A549 (cell line): ENCODE data around the gene EDEM1. TPM values are rescaled to one million over a fixed set of nuclear protein-coding genes. Genes with fewer than 3 reads are reported as not detected.

Experiments used
- ATAC-seq, 2 experiments: fragments of 200-7000 bp in 1 of 2; fragments of >200 bp in 1 of 2; cut with Nextera tagmentation in 1 of 2; cut with Tn5 transposase in 1 of 2; 3 replicates each; pipeline versions ENCODE4 v1.8.0 to v1.9.1; 2018 to 2020; ENCODE audit warnings: mild to moderate bottlenecking in 1 of 2, moderate library complexity in 1 of 2
- CTCF ChIA-PET: fragments of 300-600 bp; sonication (Branson Sonifier 250); formaldehyde crosslinking; extraction: SDS; loops from one replicate; lab custom pipeline; 2021; ENCODE audit warnings: antibody characterized with exemption, inconsistent platforms; lab: Yijun Ruan, JAX
- POLR2A ChIA-PET: fragments of 350-600 bp; formaldehyde crosslinking; extraction: SDS; loops from one replicate; lab custom pipeline; 2021; ENCODE audit warnings: antibody characterized with exemption, inconsistent platforms; lab: Yijun Ruan, JAX
- DNase-seq, 2 experiments: peaks; one replicate each; pipeline versions ENCODE4 v3.0.0 to v3.0.0-alpha.2; 2011 to 2016; ENCODE audit warnings: low read depth in 1 of 2, low spot score in 1 of 2
- FAIRE-seq: peaks from 2 replicates; lab custom pipeline; 2011; peaks lifted over from hg19 to GRCh38; lab: Jason Lieb, UNC
- H3K27ac ChIP-seq, 2 experiments: fragments of >200 bp; sonication (Bioruptor Twin); formaldehyde crosslinking; 3 replicates each; pipeline ENCODE4 v1.5.1; 2016 to 2017
- H3K4me1 ChIP-seq: fragments of >200 bp; sonication (Bioruptor Twin); formaldehyde crosslinking; 3 replicates; pipeline ENCODE4 v1.6.1; 2016
- H3K4me2 ChIP-seq: fragments of >200 bp; sonication (Bioruptor Twin); formaldehyde crosslinking; 3 replicates; pipeline ENCODE4 v1.6.1; 2016
- H3K4me3 ChIP-seq: fragments of >200 bp; sonication (Bioruptor Twin); formaldehyde crosslinking; 3 replicates; pipeline ENCODE4 v1.5.1; 2016
- H3K9me3 ChIP-seq: fragments of >200 bp; sonication (Bioruptor Twin); formaldehyde crosslinking; 3 replicates; pipeline ENCODE4 v1.6.1; 2016
- CBX2 ChIP-seq: fragments of 200-600 bp; sonication (generic); IDR thresholded peaks from 2 replicates; pipeline ENCODE4 v1.6.1; 2016; ENCODE audit warnings: low read depth, mild to moderate bottlenecking, borderline replicate concordance
- CEBPB ChIP-seq, 2 experiments: fragments of >200 bp in 1 of 2; sonication (Bioruptor Twin) in 1 of 2; formaldehyde crosslinking in 1 of 2; IDR thresholded peaks; 2 replicates each; pipeline ENCODE4 v1.6.1; 2012 to 2016
- CHD4 ChIP-seq: fragments of 200-600 bp; sonication (generic); IDR thresholded peaks from 2 replicates; pipeline ENCODE4 v1.6.1; 2016; ENCODE audit warnings: antibody characterized with exemption, mild to moderate bottlenecking, borderline replicate concordance
- EHF ChIP-seq: fragments of 250-450 bp; sonication (Bioruptor Pico); IDR thresholded peaks from 2 replicates; pipeline ENCODE4 v1.5.0; 2020; ENCODE audit warnings: mild to moderate bottlenecking
- EHMT2 ChIP-seq: fragments of 200-600 bp; sonication (generic); IDR thresholded peaks from 2 replicates; pipeline ENCODE4 v1.6.1; 2016; ENCODE audit warnings: antibody characterized with exemption, low read depth, mild to moderate bottlenecking, moderate library complexity
- EP300 ChIP-seq, 2 experiments: fragments of >200 bp; sonication (Bioruptor Twin); formaldehyde crosslinking; IDR thresholded peaks; 2 replicates in 1 of 2; 3 replicates in 1 of 2; pipeline ENCODE4 v1.6.1; 2016 to 2017
- FOSB ChIP-seq: fragments of 250-450 bp; sonication (Bioruptor Pico); IDR thresholded peaks from 2 replicates; pipeline ENCODE4 v1.5.0; 2020; ENCODE audit warnings: mild to moderate bottlenecking, moderate library complexity
- FOSL2 ChIP-seq, 2 experiments: fragments of 450-650 bp in 1 of 2; fragments of >200 bp in 1 of 2; sonication (Bioruptor Twin) in 1 of 2; formaldehyde crosslinking; IDR thresholded peaks; 2 replicates each; pipeline versions ENCODE4 v1.5.0 to v1.6.1; 2016 to 2020; ENCODE audit warnings: mild to moderate bottlenecking in 1 of 2, moderate library complexity in 1 of 2
- GATA3 ChIP-seq: IDR thresholded peaks from 2 replicates; pipeline ENCODE4 v1.6.1; 2012; ENCODE audit warnings: borderline replicate concordance
- HDAC2 ChIP-seq: fragments of 200-600 bp; sonication (generic); IDR thresholded peaks from 2 replicates; pipeline ENCODE4 v1.6.1; 2016
- HEYL ChIP-seq: fragments of 250-450 bp; sonication (Bioruptor Pico); IDR thresholded peaks from 2 replicates; pipeline ENCODE4 v1.8.0; 2021; ENCODE audit warnings: mild to moderate bottlenecking, moderate library complexity
- HOXA7 ChIP-seq: fragments of 250-450 bp; sonication (Bioruptor Pico); IDR thresholded peaks from 2 replicates; pipeline ENCODE4 v1.5.0; 2020; ENCODE audit warnings: mild to moderate bottlenecking, moderate library complexity
- HOXB5 ChIP-seq: fragments of 250-450 bp; sonication (Bioruptor Pico); IDR thresholded peaks from 2 replicates; pipeline ENCODE4 v1.5.0; 2020; ENCODE audit warnings: mild to moderate bottlenecking, moderate library complexity
- JUNB ChIP-seq: fragments of >200 bp; sonication (Bioruptor Twin); formaldehyde crosslinking; IDR thresholded peaks from 2 replicates; pipeline ENCODE4 v1.6.1; 2016
- MAZ ChIP-seq: fragments of 150-350 bp; IDR thresholded peaks from 2 replicates; pipeline ENCODE4 v1.6.1; 2014; ENCODE audit warnings: antibody characterized with exemption, low read depth, low read length, borderline replicate concordance
- NFE2L2 ChIP-seq: fragments of 150-350 bp; conservative IDR thresholded peaks from 2 replicates; pipeline ENCODE4 v1.6.1; 2014; ENCODE audit warnings: low read length
- NPAS2 ChIP-seq: fragments of 250-450 bp; sonication (Bioruptor Pico); IDR thresholded peaks from 2 replicates; pipeline ENCODE4 v1.8.0; 2022; ENCODE audit warnings: mild to moderate bottlenecking, moderate library complexity, borderline replicate concordance
- NR3C1 ChIP-seq: fragments of >200 bp; sonication (Bioruptor Twin); formaldehyde crosslinking; IDR thresholded peaks from 3 replicates; pipeline ENCODE4 v1.6.1; 2017
- PHF8 ChIP-seq: fragments of 200-600 bp; sonication (generic); IDR thresholded peaks from 2 replicates; pipeline ENCODE4 v1.6.1; 2016; ENCODE audit warnings: low read depth, mild to moderate bottlenecking, antibody characterized with exemption, moderate library complexity, borderline replicate concordance
- POLR2AphosphoS2 ChIP-seq: conservative IDR thresholded peaks from 2 replicates; pipeline ENCODE4 v1.6.1; 2012; ENCODE audit warnings: low read length, improper control_type of control experiment, inconsistent platforms
- RARB ChIP-seq: fragments of 250-450 bp; sonication (Bioruptor Pico); IDR thresholded peaks from 2 replicates; pipeline ENCODE4 v1.8.0; 2021; ENCODE audit warnings: mild to moderate bottlenecking, moderate library complexity
- RCOR1 ChIP-seq: fragments of 150-350 bp; IDR thresholded peaks from 2 replicates; pipeline ENCODE4 v1.6.1; 2014; ENCODE audit warnings: antibody characterized with exemption, low read length, low read depth
- RNF2 ChIP-seq: fragments of 200-600 bp; sonication (generic); IDR thresholded peaks from 2 replicates; pipeline ENCODE4 v1.6.1; 2016; ENCODE audit warnings: low read depth, mild to moderate bottlenecking, antibody characterized with exemption, moderate library complexity, borderline replicate concordance
- TFCP2L1 ChIP-seq: fragments of 250-450 bp; sonication (Bioruptor Pico); IDR thresholded peaks from 2 replicates; pipeline ENCODE4 v1.5.0; 2021; ENCODE audit warnings: mild to moderate bottlenecking
- ZC3H11A ChIP-seq: fragments of 450-650 bp; IDR thresholded peaks from 2 replicates; pipeline ENCODE4 v1.6.1; 2014; ENCODE audit warnings: antibody characterized with exemption, mild to moderate bottlenecking
- ZNF302 ChIP-seq: fragments of 250-450 bp; sonication (Bioruptor Pico); IDR thresholded peaks from 2 replicates; pipeline ENCODE4 v1.9.0; 2021; ENCODE audit warnings: inconsistent platforms, mild to moderate bottlenecking, moderate library complexity
- ZSCAN20 ChIP-seq: fragments of 250-450 bp; sonication (Bioruptor Pico); IDR thresholded peaks from 2 replicates; pipeline ENCODE4 v1.8.0; 2022; ENCODE audit warnings: mild to moderate bottlenecking, moderate library complexity
- WGBS: methylation state at CpG from one replicate; pipeline ENCODE4 v1.1.6; 2017; ENCODE audit errors: missing lambda C conversion rate; 5-methylcytosine and 5-hydroxymethylcytosine counted together
- polyA plus RNA-seq, 4 experiments: library from polyadenylated mRNA; depleted of rRNA in 3 of 4; stranded (reverse); fragments of >200 nt; fragmentation: RNase III in 1 of 4; extraction: RNeasy Plus Mini Kit Qiagen cat#74134 plus additional on column Dnase treatment in 1 of 4; gene quantifications; 2 replicates in 3 of 4; 3 replicates in 1 of 4; pipeline ENCODE4 v1.2.3, GENCODE V29; 2011 to 2017
- TF ChIP-seq, protein P1 (sequence below): IDR thresholded peaks from 2 replicates; pipeline ENCODE4 v1.6.1; 2012
- TF ChIP-seq, protein P2 (sequence below): fragments of 150-350 bp; IDR thresholded peaks from 2 replicates; pipeline ENCODE4 v1.6.1; 2014; ENCODE audit warnings: low read depth, mild to moderate bottlenecking, low read length
- TF ChIP-seq, protein P3 (sequence below): fragments of >200 bp; sonication (Bioruptor Twin); formaldehyde crosslinking; IDR thresholded peaks from 3 replicates; pipeline ENCODE4 v1.5.1; 2016

Gene EDEM1
- polyA plus RNA-seq, 2 of the 4 experiments (the other 2 are of a cell fraction): 16.3 to 40.9 TPM

DNA sequence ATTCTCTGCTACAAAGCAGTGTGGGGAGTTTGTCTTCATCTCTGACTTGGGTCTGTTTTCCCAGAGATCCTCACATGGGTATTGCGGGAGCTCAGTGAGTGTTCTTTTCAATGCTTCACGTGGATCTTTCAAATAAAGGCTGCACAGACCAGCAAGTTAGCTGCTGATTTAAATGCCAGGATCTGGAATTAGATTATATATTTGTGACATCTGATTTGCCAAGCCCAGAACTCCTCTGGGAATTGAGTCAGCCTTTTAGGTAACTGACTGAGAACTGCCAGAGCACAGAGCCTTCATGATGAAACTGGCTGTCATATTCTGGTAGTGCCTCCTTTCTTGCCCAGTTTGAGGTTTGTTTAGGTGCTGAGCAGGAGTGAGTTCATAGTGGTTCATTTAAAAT, 14.7 kb downstream of the EDEM1 start:
- TF ChIP-seq CBX2: no peak
- no peak for TF ChIP-seq RARB
- no peak for TF ChIP-seq FOSL2 (IDR thresholded peaks at IDR 0.05)
- TF ChIP-seq FOSL2 (CRISPR knock-in tag; IDR thresholded peaks at IDR 0.05): no peak
- TF ChIP-seq, protein P1, sequence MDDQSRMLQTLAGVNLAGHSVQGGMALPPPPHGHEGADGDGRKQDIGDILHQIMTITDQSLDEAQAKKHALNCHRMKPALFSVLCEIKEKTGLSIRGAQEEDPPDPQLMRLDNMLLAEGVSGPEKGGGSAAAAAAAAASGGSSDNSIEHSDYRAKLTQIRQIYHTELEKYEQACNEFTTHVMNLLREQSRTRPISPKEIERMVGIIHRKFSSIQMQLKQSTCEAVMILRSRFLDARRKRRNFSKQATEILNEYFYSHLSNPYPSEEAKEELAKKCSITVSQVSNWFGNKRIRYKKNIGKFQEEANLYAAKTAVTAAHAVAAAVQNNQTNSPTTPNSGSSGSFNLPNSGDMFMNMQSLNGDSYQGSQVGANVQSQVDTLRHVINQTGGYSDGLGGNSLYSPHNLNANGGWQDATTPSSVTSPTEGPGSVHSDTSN: no peak
- TF ChIP-seq GATA3: no peak
- TF ChIP-seq, protein P2, sequence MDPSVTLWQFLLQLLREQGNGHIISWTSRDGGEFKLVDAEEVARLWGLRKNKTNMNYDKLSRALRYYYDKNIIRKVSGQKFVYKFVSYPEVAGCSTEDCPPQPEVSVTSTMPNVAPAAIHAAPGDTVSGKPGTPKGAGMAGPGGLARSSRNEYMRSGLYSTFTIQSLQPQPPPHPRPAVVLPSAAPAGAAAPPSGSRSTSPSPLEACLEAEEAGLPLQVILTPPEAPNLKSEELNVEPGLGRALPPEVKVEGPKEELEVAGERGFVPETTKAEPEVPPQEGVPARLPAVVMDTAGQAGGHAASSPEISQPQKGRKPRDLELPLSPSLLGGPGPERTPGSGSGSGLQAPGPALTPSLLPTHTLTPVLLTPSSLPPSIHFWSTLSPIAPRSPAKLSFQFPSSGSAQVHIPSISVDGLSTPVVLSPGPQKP: no peak
- TF ChIP-seq, all 56 proteins: peak for 0
- ATAC-seq (no peak), DNase-seq (no peak), FAIRE-seq (no peak)
- POLR2A ChIA-PET: no interaction called here
- Histone ChIP-seq H3K9me3 (no peaks in the 10 kb centered on the region), H3K4me1 (peaks cover 9% of the 10 kb centered on the region), H3K4me2 (no peak overlapping the region), H3K4me3 (no peak overlapping the region), H3K27ac (no peak overlapping the region)
- WGBS: 98% methylated on average over 2 of the region's 2 CpGs
- CTCF ChIA-PET: interaction anchor here (2.0 kb wide), 1 partner anchor 8 kb away, joined by 5 read pairs; no protein-coding TSS in a partner anchor

DNA sequence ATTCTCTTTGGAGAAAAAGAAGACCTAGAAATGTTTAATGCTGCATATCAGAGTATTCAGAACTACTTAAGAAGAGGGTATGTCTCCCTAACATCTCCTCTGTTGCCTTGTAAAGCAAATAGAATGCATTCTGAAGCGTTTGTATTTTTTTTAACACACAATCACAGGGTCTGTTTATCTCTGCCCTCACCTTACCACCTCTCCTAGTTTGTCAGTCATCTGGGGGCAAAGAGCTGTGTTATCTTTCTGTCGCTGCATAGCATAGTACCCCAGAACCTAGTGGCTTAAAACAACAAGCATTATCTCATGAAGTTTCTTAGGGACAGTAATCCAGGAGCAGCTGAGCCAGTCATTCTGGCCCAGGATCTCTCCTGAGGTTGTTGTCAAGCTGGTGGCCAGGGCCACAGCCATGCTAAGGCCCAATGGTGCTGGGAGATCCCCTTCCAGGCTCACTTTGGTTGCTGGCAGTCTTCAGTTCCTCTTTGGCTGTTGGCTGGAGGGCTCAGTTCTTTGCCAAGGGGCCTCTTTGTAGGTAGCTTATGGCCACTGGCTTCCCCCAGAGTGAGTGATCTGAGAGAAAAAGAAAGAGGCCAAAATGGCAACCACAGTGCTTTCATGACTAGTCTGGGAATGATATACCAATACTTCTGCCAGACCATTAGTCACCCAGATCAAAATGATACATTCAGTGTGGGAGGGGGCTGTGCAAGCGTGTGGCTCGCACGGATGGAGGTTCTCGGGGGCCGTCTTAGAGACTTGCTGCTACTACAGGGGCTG, 17.8 kb downstream of the EDEM1 start:
- FAIRE-seq: no peak
- POLR2A ChIA-PET: no interaction called here
- DNase-seq: no peak
- H3K4me2 ChIP-seq: no peak overlapping the region
- ATAC-seq: no peak
- 93% methylated on average over 7 of the region's 7 CpGs for WGBS
- no peaks in the 10 kb centered on the region for H3K4me1 ChIP-seq
- no peak overlapping the region for H3K4me3 ChIP-seq
- no peak for TF ChIP-seq ZNF302
- TF ChIP-seq NFE2L2: no peak
- TF ChIP-seq ZC3H11A: no peak
- TF ChIP-seq RNF2: no peak
- TF ChIP-seq FOSB: no peak
- TF ChIP-seq EP300 (IDR thresholded peaks at IDR 0.05): no peak
- TF ChIP-seq, protein P1: no peak
- TF ChIP-seq JUNB: no peak
- no peak for TF ChIP-seq NR3C1
- no peak for TF ChIP-seq FOSL2 (IDR thresholded peaks at IDR 0.05)
- TF ChIP-seq FOSL2 (CRISPR knock-in tag; IDR thresholded peaks at IDR 0.05): no peak
- TF ChIP-seq CEBPB (IDR thresholded peaks at IDR 0.05): no peak
- no peak for TF ChIP-seq HOXA7 (CRISPR knock-in tag)
- TF ChIP-seq ZSCAN20 (CRISPR knock-in tag): no peak
- no peak for TF ChIP-seq TFCP2L1
- H3K9me3 ChIP-seq: no peaks in the 10 kb centered on the region
- CTCF ChIA-PET: no interaction called here
- no peak overlapping the region for H3K27ac ChIP-seq

DNA sequence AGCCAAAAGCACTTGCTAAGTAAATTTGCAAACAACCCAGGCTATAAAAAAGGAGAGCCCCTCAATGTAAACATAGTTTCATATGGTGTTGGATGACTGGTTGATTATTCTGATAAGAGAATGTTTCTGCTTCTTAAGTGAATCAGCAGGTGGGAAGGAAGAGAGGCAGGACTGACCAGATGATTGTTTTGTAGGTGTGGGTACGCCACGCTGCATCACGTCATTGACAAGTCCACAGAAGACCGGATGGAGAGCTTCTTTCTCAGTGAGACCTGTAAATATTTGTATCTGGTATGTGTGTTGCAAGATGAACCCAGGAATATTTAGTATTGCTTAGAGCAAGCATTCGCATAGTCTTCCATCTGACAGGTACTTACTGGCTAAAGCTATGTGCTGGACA, 23.4 kb downstream of the EDEM1 start:
- no peaks in the 10 kb centered on the region for H3K9me3 ChIP-seq
- WGBS: 94% methylated on average over 5 of the region's 5 CpGs
- ChIA-PET POLR2A (no interaction called here), CTCF (no interaction called here)
- DNase-seq (no peak), FAIRE-seq (no peak), ATAC-seq (no peak)
- H3K27ac ChIP-seq: no peak overlapping the region
- no peaks in the 10 kb centered on the region for H3K4me1 ChIP-seq
- no peak overlapping the region for H3K4me2 ChIP-seq
- no peak overlapping the region for H3K4me3 ChIP-seq
- no peak for TF ChIP-seq MAZ
- no peak for TF ChIP-seq RCOR1
- TF ChIP-seq HEYL: no peak
- no peak for TF ChIP-seq PHF8
- TF ChIP-seq, protein P3, sequence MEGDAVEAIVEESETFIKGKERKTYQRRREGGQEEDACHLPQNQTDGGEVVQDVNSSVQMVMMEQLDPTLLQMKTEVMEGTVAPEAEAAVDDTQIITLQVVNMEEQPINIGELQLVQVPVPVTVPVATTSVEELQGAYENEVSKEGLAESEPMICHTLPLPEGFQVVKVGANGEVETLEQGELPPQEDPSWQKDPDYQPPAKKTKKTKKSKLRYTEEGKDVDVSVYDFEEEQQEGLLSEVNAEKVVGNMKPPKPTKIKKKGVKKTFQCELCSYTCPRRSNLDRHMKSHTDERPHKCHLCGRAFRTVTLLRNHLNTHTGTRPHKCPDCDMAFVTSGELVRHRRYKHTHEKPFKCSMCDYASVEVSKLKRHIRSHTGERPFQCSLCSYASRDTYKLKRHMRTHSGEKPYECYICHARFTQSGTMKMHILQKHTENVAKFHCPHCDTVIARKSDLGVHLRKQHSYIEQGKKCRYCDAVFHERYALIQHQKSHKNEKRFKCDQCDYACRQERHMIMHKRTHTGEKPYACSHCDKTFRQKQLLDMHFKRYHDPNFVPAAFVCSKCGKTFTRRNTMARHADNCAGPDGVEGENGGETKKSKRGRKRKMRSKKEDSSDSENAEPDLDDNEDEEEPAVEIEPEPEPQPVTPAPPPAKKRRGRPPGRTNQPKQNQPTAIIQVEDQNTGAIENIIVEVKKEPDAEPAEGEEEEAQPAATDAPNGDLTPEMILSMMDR: no peak
- no peak for TF ChIP-seq GATA3
- no peak for TF ChIP-seq ZSCAN20 (CRISPR knock-in tag)
- no peak for TF ChIP-seq EHMT2
- TF ChIP-seq POLR2AphosphoS2: no peak
- no peak for TF ChIP-seq HOXB5 (CRISPR knock-in tag)
- no peak for TF ChIP-seq CBX2
- TF ChIP-seq CEBPB (IDR thresholded peaks at IDR 0.05): no peak
- TF ChIP-seq EHF (CRISPR knock-in tag): no peak
- no peak for TF ChIP-seq HDAC2
- TF ChIP-seq NPAS2 (CRISPR knock-in tag): no peak
- no peak for TF ChIP-seq CHD4
